Heart left ventricle (tissue), 13 donors: Measurements from ENCODE around the gene TEDC2.
A peak's percentile ranks its signal among the peaks of the same experiment; 100 is the strongest.

Experiments
- POLR2A ChIP-seq, 2 donors: fragments of 450-650 bp; IDR thresholded peaks; one replicate each; pipeline ENCODE4 v1.6.1; 2017; ENCODE audit warnings: antibody characterized with exemption in 2 of 2, mild to moderate bottlenecking in 2 of 2, moderate library complexity in 2 of 2
- TF ChIP-seq, protein P1 (sequence below), 12 donors: fragments of 200-600 bp; sonication (generic) in 4 of 12; IDR thresholded peaks; one replicate each; pipeline versions ENCODE4 v1.5.0 to v1.8.0; 2018 to 2022; ENCODE audit warnings: antibody characterized with exemption in 12 of 12, mild to moderate bottlenecking in 5 of 12
- donor health status: ischemic (EF 13 %, LVEDD 7.1; RV severe dilation, severe dysfunction).
- donor health status: DM: no; HTN: yes; CAD: no.
- donor health status: DM: no; HTN: no; CAD: no.
- donor health status: ischemic (EF 25% LVEDD 6.9; RV normal size, moderate dysfunction).
- donor health status: ischemic (EF 25% LVEDD 5.7; RV mildly dilated, moderate dysfunction).
- donor health status: ischemic (EF 35%, LVEDD 5.7; RV mildly dilated, moderate dysfunction).
- donor health status: nonischemic (EF 11% LVEDD 7.7; RV severe dilation, severe dysfunction).
- donor health status: DM: yes; HTN: yes; CAD: no.
- donor health status: PGD.
- donor health status: ischemic (EF 29% LVEDD 5.4; RV normal size, mild dysfunction).
- donor health status: nonischemic (EF 23%, LVEDD 6.1; RV moderate dilation, normal function).

- TF ChIP-seq, protein P1, sequence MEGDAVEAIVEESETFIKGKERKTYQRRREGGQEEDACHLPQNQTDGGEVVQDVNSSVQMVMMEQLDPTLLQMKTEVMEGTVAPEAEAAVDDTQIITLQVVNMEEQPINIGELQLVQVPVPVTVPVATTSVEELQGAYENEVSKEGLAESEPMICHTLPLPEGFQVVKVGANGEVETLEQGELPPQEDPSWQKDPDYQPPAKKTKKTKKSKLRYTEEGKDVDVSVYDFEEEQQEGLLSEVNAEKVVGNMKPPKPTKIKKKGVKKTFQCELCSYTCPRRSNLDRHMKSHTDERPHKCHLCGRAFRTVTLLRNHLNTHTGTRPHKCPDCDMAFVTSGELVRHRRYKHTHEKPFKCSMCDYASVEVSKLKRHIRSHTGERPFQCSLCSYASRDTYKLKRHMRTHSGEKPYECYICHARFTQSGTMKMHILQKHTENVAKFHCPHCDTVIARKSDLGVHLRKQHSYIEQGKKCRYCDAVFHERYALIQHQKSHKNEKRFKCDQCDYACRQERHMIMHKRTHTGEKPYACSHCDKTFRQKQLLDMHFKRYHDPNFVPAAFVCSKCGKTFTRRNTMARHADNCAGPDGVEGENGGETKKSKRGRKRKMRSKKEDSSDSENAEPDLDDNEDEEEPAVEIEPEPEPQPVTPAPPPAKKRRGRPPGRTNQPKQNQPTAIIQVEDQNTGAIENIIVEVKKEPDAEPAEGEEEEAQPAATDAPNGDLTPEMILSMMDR (IDR thresholded peaks at IDR 0.05), result no peak
- peak; percentile 10 to 90 for TF ChIP-seq POLR2A (IDR thresholded peaks at IDR 0.05)
Measured at GRCh38 chr16:2513405-2514332, 53.8 kb downstream of the TEDC2 start, which contains the start of gene ATP6V0C.
